GM21786 (cell line): Measurements from ENCODE around the gene DBH.
"Not testable (repeated sequence)": the region's sequence is repeated elsewhere in the genome, so short reads cannot be mapped to it uniquely, and the experiment has no call there.

ENCODE experiments used
- ATAC-seq: cut with Tn5 transposase; IDR thresholded peaks from one replicate; pipeline ENCODE4 v1.9.1; 2021; ENCODE audit not compliant: unreplicated experiment

Gene DBH

DNA sequence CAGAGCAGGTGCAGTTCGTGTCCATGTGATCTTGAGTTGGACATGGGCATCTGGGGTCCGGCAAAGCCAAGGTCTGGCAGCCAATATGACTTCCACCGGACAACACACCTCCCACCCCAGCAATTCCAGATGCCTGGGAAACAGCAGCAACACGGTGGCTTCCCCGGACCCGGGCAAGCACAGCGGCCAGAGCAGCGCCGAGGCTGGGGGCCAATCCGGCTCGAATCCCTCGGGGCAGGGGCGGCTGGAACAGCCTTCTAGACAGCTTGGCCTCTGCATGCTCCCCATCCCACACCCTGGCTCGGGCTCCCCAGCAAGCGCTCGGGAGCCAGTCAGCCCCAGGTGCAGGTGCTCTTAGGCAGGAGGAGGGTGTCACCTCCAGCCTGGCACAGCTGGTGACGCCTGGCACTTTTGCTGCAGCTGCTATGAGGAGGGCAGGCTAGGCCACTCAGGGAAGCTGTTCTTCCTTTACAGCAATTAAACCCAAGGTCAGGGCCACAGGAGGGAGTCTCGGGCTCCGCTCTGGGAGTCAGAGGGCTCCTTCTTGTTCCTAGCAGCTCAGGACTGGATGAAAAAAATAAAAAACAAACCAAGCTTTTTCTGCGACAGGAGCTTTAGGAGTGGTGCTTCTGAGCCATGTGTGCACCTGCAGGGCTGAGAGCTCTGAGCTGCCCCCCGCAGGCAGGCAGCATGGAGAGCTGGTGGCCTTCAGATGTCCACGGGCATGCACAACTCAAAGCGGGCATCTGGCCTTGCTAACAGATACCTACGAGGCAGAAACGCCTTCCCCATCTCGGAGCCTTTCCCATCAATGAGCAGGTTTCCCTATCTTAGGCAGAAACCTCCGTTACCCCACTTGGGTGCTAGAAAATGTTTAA, 28.2 kb downstream of the DBH start:
- ATAC-seq: no peak

DNA sequence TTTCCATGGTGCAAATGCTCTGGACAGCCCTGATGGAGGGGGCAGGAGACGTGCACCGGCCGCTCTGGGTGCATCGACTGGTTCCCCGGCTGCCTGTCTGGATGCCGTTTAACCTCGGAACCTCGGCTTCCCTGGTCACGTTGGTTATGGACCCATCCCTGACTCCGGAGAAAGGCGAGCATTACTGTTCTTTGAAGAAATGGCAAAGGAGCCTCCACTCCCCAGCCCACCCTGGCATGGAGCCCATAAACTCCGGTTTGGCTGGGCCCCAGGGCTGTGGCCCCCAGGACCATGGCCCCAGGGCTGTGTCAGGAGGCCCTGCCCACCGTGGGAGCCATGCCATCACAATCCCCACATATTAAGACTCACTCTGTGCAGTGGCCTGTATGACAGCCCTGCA, 28.9 kb downstream of the DBH start:
- no peak for ATAC-seq

DNA sequence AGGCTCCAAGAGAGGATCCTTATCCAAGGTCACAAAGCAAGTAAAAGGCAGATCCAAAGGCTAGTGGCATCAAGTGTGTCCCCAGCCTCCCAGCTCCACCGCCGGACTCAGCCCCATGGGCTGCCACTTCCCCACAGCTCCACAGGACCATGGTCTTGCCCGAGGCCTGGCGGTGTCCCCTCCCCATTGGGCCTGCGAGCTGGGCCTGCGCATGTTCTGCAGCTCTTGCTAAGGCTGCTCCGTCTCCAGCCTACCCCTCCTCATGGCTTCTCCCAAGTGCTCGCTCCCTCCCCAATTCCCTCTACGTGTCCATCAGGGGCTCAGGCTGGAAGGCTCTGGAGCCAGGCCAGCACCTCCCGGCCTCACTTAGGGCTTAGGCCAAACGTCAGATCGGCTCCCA, 29.4 kb downstream of the DBH start:
- no peak for ATAC-seq

DNA sequence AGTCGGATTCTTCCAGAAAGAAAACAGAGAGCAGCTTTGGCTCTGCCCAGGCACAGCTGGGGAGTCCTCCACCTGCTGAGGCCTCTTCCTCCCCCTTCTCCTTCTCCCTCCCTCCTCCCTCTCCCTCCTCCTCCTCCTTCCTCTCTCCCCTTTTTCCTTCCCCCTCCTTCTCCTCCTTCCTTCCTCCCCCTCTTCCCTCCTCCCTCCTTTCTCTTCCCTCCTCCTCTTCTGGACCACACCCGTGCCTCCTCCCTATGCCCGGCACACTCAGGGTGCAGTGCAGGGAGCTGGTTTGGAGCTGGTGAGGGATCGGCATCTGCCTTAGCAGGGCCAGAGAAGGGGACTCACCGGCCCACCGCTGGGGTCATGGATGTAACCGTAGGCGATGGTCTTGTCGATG, 30.2 kb downstream of the DBH start:
- no peak for ATAC-seq

DNA sequence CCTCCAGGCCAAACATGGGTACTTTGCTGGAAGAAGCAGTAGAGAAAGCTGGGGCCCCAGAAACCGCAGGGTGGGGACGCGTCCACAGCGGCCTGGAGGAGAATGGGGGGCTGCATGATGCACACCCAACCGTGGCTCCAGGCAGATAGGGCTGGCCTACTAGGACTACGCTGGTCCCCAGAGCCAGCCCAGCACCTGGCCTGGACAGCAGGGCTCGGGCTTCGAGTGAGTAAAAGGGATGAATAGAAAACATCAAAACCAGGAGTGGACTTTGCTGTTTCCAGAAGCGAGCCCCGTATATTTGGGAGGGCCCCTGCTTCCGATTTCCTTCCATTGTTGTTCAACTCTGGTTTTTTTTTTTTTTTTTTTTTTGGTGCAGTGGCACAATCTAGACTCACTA, 30.7 kb downstream of the DBH start:
- ATAC-seq: no peak

DNA sequence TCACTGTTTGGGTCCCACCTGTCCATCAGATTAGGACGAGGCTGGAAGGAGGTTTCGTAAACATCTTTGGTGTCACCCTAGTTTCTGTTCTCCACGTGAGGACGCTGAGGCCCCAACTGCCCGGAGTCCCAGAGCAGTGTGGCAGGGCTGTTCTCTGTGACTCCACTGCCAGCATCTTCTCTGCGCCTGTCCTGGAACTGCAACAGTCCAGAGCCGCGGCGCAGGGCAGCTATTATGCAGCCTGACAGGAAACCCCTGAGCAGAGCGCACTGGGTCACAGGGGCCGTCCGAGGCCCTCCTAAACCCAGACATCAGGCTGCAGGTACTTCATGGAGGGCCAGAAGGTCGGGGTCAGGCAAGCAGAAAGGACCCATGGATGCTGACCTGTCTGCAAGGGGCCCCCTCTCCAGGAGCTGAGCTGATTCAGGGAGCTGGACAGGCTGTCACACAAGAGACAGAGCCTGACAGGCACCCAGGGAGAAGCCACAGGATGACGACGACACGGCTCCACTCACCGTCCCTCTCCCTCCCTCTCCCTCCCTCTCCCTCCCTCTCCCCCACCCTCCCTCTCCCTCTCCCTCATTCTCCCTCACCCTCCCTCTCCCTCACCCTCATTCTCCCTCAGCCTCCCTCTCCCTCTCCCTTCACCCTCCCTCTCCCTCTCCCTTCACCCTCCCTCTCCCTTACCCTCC, 31.7 kb downstream of the DBH start:
- ATAC-seq: no peak

DNA sequence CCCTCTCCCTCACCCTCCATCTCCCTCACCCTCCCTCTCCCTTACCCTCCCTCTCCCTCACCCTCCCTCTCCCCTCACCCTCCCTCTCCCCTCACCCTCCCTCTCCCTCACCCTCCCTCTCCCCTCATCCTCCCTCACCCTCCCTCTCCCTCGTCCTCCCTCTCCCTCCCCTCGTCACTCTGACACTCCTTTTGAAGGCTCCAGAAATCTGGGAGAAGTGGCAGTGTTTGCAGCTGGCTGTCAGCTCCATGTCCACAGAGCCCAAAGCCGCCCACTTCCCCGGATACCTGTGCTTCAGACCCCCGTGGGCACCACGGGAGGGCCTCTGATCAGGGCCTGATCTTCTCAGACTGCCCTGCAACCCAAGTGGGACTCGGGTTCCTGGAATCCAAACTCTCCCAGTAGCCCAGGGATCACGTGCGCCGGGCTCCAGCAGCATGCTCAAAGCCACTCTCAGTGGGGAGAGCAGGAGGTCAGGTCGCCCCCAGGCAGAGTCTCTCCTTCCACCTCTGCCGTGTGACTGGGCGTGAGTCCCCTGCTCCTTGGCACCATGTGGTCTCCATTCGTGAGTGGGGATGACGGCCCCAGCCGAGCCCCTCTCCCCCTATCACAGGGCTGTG, 33.1 kb downstream of the DBH start:
- ATAC-seq: no peak

DNA sequence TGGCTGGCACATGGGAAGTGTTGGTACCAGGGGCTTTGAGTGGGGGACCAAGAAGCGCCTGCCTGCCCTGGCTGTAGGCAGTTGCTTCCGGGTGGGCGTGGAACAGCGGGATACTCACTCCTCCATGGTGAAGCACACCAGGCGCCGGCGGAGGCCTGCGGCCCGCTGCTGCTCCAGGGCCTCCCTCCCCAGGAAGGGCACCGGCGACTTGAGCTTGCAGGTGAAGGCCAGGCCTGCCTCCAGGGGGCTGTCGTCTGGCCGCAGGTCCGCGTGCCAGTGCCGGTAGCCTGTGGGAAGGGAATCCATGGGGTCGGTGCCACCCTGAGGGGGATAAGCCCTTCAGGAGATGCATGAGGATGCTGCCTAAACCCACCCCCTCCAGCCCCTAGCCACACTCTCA, 34.3 kb downstream of the DBH start:
- ATAC-seq: no peak

DNA sequence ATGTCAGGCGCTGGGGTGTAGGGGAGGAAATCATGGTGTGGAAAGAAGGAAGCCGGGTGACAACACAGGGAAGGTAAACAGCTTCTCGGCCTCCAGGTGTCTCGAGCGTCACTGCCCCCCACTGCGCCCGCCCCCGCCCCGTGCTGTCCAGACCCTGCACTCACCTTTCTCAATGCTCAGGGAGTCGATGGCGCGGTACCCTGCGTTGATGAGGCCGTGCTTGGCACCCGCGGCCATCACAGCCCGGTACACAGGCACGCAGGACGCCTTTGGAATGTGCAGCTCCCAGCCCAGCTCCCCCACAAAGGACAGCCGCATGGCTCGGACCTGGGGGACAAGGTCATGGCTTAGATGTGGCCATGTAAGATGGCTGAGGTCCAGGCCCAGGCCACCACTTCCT, 35.2 kb downstream of the DBH start:
- ATAC-seq: no peak

DNA sequence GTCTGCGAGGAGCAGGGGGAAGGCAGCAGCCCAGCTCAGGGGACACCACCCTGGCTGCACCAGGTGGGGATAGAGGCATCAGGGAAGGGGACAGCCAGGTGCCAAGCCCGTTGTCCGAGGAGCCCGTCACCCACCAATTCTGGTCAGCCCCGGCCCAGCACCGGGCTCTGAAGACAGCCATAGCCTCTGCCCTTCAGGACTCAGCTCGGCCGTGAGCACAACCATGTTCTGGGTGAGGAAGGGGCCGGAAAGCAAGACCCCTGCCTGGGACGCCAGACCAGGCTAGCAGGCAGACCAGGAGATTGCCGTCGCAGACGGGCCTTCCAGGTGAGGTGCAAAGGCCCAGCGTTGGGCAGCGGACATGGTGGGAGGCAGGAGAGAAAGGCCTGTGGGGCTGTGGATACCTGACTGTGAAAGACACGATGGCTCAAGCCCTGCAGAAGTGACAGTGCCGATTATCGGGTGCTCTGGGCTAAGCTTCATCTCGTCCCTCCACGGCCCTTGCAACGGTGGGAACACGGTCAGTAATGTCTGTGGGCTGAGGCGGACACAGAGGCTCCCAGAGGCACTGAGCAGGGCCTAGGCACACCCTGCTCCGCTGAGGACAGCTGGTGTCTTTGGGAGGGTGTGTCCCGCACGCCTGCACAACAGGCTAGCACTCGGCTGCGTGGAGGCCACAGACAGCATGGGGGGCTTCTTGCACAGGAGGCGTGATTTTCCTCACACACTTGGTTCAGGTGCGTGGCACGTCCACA, 36.5 kb downstream of the DBH start:
- ATAC-seq: no peak

DNA sequence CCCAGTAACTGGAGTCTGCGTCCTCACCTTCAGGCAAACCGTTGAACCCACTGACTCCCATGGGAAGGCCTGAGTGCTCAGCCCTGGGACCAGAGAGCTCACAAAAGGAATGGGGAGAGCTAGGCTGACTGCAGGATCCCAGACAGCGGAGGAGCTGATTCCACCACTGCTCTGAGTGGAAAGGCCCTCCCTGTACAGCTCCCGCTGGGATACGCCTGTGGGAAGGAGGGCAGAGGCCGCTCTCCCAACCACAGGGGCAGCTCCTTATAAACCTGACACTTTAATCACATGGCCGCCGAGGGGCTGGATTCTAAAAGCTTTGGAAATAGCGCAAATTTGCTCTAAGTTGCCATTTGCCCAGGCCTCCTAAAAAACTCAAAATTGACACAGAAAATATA, 37.1 kb downstream of the DBH start:
- no peak for ATAC-seq

DNA sequence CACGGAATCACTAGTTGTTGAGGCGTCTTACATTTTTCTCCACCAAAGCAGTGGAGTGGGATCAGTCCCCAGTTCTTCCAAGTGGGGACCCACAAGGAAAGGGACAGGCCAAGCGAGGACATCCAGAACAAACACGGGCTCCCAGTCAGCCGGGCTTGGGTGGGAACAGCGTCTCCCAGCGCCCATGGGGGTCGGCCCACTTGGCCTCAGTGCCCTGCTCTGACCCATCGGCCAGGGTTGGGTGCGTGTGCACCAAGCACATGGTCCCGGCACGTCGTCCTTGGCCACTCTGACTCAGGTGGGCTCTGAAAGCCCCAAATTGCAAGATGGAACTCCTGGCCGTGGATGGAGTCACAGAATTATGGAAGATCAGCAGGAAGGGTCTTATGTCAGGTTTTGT, 37.9 kb downstream of the DBH start:
- no peak for ATAC-seq

DNA sequence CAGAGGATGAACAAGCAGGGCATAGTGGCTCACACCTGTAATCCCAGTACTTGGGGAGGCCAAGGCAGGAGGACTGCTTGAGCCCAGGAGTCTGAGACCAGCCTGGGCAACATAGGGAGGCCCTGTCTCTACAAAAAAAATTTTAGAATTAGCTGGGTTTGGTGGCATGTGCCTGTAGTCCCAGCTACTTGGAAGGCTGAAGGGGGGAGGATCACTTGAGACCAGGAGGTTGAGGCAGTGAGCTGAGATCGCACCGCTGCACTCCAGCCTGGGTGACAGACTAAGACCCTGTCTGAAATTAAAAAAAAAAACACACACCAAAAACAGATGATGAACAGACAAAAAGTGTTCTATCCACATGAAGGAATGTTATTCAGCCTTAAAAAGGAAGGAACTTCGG, 39.6 kb downstream of the DBH start:
- not testable (repeated sequence) for ATAC-seq

DNA sequence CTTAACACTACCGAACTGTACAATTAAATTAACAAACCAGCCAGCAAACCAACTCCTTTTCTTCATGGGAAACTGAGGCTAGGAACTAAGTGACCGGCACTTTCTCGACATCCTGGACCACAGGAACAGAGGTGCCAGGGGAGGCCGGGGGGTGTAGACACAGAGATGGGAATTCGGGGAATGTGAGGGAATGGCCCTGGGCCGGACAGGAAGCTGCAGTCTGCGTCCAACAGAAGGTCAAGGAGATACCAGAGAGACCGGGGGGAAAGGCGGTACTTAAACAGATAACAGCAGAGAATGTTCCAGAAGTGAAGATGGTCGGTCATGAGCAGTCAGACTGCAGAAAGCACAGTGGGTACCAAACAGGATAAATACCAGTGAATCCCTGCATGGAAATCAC, 40.3 kb downstream of the DBH start:
- ATAC-seq: no peak

DNA sequence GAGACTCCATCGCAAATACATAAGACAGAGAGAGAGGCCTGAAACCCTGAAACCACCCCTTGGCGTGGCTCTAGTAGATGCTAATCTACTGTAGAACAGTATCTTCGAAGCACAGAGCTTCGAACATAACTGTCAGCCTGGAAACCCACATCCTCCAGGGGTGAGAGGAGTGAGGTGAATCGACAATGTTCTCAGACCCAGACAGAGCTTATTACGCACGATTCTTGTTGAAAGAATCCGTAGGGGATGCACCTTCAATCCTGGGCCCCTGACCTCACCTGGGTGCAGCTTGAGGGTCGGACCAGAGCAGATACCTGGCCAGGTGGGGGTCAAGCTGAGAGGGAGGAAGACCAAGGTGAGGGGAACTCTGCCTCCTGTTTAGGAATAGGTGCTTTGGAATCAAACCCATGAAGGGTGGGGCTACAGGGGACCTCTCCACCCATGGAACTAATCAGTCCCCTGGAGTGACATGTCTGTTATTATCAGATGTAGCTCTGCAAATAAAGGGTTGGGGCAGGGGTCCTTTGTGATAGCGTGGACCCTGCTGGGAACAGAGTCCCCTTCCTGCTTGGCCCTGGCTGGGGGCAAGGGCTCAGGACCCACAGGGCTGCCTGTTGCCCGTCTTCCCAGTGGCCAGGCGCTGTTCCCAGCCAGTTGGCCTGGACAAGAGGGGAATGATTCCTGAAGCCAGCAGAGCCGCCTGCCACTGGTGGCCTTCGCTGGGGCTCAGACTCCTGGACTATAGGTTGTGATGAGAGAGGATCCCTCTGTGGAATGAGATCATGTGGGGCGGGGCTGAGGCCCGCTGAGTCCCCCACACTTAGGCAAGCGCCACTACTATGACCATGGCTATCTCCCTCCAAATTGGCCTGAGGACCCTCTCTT, 41.2 kb downstream of the DBH start:
- no peak for ATAC-seq

DNA sequence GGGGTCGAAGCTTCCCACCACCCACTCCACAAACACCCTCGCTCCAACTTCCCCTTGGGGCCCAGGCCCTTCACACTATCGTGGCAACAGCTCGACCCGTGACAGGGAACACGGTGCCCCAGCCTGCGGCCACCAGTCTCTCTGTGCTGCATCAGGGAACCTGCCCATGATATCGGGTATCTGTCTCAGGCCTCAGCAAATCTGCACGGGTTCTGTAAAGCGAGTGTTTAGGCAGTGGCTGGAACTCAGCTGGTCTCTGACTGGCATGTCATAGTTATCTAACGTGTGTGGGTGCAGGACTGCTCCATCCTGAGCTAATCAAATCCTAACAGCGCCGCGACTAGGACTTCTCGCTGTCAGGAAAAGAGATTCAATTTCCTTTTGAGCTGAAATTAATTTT, 42.9 kb downstream of the DBH start:
- no peak for ATAC-seq

DNA sequence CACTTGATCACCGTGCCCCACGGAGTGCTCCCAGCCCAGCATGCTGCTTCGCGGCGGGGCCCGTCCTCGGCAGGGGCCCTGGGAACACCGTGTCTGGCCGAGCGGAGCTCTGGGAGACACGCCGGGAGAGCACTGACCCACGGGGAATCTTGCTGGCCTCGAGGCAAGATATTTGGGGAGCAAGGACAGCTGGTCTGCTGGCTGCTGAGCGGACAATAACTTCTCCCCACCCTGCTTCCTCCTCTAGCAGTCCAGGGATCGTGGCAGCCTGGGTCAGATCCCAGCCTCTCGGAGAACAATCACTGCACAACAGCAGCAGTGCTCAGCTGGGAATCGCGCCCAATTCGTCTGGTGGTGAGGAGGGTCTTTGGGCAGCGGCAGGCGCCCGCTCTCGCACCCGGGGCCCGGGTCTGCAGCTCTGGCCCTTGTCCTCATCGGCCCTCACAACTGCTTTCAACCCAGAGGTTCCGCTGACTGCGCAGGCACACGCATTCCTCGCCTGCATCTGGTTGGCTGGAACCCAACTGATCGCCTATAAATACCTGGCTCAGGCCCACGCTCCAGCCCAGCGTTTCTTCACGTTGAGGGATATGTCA, 43.4 kb downstream of the DBH start:
- no peak for ATAC-seq

DNA sequence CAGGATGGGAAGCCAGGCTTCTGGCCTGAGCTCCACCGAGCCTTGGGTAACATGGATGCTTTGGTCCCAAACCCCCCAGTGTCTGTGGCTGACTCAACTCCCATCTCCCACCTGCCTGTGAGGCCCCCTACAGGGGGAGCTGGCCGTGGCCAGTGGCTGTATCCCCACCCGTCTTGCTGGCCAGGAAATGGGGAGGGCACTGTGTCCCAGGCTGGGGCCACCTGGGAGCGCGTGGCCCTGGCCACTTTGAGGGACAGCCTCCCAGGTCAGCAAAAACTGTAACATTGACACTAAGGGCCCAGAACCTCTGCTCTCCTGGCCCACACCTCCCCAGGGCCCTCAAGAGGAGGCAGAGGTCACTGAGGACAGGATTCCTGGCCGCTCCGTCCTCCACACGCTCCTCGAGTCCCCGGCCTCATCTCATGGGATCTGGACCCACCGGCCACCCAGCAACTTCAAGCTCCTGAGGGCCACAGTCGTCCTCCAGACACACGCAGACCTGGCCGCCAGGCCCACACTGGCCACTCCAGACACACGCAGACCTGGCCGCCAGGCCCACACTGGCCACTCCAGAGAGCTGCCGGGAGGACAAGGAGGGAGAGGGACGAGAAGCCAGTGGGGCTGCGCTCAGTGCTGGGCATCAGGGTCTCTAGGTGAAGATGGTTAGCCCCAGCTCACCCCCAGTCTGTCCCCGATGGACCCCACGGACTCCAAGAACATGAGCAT, 44.2 kb downstream of the DBH start:
- no peak for ATAC-seq

DNA sequence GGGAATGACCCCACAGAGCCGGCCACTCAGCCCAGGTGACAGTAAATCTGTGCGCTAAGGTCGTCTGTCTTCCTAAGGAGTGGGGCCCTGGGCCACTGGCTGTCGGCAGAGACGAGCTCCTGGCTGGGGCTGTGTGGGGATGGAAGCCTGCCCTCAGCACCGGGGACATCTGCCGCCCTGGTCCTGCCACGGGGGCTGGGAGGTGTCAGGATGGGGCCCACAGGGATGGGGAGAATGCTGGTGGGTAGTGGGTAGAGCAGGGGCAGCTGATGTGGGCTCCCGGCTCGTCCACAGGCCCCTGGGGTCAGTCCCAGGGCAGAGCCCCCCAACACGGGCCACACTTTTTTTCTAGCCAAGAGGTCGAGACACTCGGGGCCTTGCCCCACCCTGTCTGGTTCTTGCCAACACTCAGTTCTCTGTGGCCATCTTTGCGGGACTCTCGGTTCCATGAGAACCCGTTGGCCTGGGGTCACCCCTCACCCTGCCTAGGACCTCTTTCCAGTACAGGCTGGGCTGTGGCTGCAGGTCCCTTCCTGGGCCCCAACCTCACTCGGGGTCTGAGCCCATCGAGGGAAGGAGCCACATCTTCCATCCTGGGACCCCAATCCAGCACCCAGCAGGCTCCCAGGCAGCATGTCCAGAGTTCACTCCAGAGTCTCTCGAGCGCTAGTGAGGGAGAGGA, 45.0 kb downstream of the DBH start:
- ATAC-seq: no peak
